Measurements from ENCODE around the gene WAC. TPM values are rescaled to one million over a fixed set of nuclear protein-coding genes. Genes with fewer than 3 reads are reported as not detected.

The WAC gene
- total RNA-seq, 1 donor from 2014 or later = 45.6 TPM

DNA sequence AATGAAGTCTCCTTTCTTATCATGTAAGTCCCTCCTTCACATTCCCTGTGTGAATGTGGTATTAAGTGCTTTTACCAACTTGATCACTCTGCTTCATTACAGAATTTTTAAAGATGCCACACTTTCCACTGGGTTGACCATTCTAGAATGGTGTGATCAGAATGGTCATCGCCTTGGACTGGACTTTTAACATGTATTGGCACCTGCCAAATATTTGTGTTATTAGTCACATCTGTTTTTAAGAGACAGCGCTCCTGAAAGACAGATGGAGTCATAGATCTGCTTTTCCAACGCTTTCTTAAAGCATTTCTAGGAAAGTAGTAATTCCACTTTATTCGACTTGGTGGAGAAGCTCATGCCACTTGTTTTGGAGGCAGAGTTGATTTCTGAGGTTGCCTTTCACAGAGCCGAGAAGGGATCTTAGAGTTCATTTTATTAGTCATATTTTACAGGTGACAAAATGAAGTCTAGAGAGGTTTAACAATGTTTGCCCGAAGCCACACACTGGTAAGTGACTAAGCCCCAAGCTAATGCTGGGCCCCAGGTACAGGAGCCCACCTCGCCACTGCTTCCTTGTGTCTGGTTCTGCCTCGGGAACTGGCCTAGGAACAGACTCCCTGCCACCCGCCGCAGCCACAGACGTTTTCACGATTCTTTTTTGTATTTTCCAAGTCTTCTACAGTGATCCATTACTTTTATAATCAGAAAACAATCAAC lies 134.0 kb downstream of the WAC start:
- no peak for DNase-seq (ENCODE audit: low read depth, low spot score)

DNA sequence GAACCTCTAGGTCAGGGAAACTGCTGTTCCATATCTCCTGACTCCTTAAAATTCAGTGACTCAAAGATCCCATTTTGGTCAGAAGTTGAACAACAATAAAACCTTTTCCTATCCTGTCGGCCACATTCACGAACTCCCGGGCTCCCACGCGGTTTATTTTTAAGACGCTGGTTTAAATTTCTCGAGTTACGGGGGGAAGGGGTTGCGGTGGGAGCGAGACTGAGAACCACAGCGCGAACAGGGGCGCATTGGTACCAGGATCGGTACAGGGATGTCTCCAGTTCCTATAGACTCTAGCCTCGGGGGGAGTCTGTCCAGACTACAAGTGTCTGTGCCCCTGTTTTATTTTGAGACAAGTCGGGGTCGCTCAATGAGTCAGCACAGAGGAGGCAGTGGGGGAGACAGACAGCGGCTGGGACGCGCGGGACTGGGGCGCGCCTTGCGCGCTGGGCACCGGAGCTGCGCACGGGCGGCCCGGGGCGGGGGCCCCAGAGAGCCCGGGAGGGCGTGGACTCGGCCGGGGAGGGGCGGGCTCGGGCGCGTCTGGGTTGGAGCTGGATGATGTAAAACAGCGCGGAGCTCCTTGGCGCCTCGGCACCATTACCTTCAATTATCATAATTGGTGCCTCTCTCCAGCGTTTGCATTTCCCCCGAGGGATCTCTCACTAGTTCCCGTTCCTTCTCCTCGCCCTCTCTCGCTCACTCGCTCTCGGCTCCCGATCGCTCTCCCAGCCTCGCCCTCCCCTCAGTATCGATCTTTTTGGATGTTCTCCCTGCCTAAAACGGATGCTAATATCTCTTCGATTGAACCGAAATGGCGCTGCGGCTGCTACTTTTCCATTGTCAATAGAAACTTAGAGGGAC lies 135.7 kb downstream of the WAC start:
- no peak for DNase-seq (ENCODE audit: low read depth, low spot score)

DNA sequence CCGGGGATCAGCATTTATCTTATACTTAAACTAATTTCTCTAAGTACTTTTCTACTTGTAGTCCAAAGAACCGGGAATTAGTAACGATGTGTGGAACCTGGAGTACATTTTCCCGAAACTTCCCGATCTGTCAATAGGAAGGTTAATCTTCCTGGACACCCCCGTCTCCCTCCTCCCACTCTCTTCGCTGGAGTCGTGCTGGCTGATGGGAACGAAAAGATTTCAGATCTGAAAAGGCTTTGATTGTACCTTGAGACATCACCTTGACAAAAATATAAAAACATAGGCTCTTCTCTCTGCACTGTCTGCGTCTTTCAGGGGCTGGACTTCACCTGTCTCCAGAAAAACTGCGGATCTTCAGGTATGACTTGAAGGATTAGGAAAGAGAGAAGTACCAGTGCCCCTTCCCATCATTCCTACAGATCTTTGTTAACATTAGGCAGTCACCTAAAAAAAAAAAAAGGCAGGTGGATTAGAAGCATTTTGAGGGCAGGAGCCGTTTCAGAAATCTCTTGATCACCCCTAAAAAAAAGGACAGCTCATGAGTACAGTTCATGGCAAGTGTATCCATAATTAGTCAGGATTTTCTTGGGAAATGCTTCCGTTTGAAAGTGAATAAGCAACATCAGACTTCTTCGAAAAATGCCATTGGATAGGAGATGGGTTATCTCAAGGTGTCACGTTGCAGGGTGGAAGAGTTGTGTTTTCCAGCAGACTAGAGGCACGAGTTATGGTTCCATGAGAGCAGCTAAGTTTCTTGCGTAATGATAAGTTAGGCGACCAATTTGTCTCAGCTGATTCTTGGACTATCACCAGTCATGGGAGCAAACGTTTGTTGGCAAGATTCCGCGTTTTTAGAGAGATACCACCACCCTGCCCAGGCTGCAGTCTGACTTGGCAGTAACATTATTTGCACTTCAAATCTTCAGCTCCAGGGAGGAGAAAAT lies 136.6 kb downstream of the WAC start:
- no peak for DNase-seq (ENCODE audit: low read depth, low spot score)

Other genes starting within 250 kb of the WAC start
- 0.07 TPM in 2 replicates for gene MPP7, start 230.1 kb upstream of the WAC start, total RNA-seq
- 3.8 and 4.8 TPM in 2 replicates for gene BAMBI, start 144.4 kb downstream of the WAC start, total RNA-seq

Measured in pulmonary artery endothelial cell (primary cell).